Spinal cord (tissue), 10 donors: ENCODE data around the gene RAB3GAP1. TPM values are rescaled to one million over a fixed set of nuclear protein-coding genes. Genes with fewer than 3 reads are reported as not detected.
A peak's percentile ranks its signal among the peaks of the same experiment; 100 is the strongest.

Source experiments
- DNase-seq, 6 donors: peaks; one replicate each; pipeline versions ENCODE4 v3.0.0 to v3.0.0-alpha.2; 2013 to 2015; ENCODE audit warnings: low spot score in 6 of 6, low read depth in 4 of 6
- H3K27ac ChIP-seq: one replicate; pipeline ENCODE4 v1.5.1; 2013; ENCODE audit warnings: low read depth, low read length, control low read depth
- H3K27me3 ChIP-seq: one replicate; pipeline ENCODE4 v1.6.1; 2013; ENCODE audit warnings: low read length; ENCODE audit not compliant: control insufficient read depth, insufficient read depth
- H3K36me3 ChIP-seq: one replicate; pipeline ENCODE4 v1.6.1; 2013; ENCODE audit warnings: low read length; ENCODE audit not compliant: control insufficient read depth, insufficient read depth
- H3K4me1 ChIP-seq: one replicate; pipeline ENCODE4 v1.6.1; 2013; ENCODE audit warnings: low read length; ENCODE audit not compliant: control insufficient read depth, insufficient read depth
- H3K4me3 ChIP-seq: one replicate; pipeline ENCODE4 v1.5.1; 2013; ENCODE audit warnings: low read depth, low read length, control low read depth
- H3K9me3 ChIP-seq: one replicate; pipeline ENCODE4 v1.6.1; 2013; ENCODE audit warnings: low read length; ENCODE audit not compliant: control insufficient read depth, insufficient read depth
- WGBS: methylation state at CpG from one replicate; pipeline ENCODE4 v1.1.5; 2013; ENCODE audit warnings: missing lambda C conversion rate; ENCODE audit not compliant: insufficient coverage; 5-methylcytosine and 5-hydroxymethylcytosine counted together
- polyA plus RNA-seq, 2 donors: library from polyadenylated mRNA; unstranded; fragments of 120-200 nt; gene quantifications; one replicate each; pipeline ENCODE4 v1.2.1, GENCODE V29; 2013; ENCODE audit not compliant: insufficient read length in 2 of 2
- small RNA-seq: library from RNA; depleted of rRNA; stranded (forward); fragments of <200 nt; gene quantifications from one replicate; pipeline ENCODE3, GENCODE V24; 2014; ENCODE audit warnings: low replicate concordance
- total RNA-seq, 2 donors: library from RNA; depleted of rRNA in 1 of 2; stranded (reverse); fragments of 120-200 nt in 1 of 2; fragments of >200 nt in 1 of 2; gene quantifications; one replicate each; pipeline versions ENCODE4 v1.2.3 to v1.2.4, GENCODE V29; 2013 to 2014
- donor health status: healthy.

Gene RAB3GAP1
- total and polyA plus RNA-seq, 4 donors: 42.4 to 89.7 (median 53.1) TPM

- Histone ChIP-seq H3K27ac (no peak overlapping the region), H3K9me3 (no peaks in the 10 kb centered on the region), H3K4me1 (no peaks in the 10 kb centered on the region), H3K4me3 (no peak overlapping the region), H3K36me3 (no peaks in the 10 kb centered on the region), H3K27me3 (no peaks in the 10 kb centered on the region)
- no peak for DNase-seq
- WGBS: no CpG with 5 or more reads among the region's 1 CpG
Observed at GRCh38 chr2:135219226-135219625, 167.1 kb downstream of the RAB3GAP1 start.

Small RNAs within 50 kb of the gene (small RNA-seq; reads per million reads assigned to genes)
- gene SNORA40B: 0.51 reads per million, percentile 56 among the genes with 10 or more reads in this experiment

Other genes with a start within 250 kb of the RAB3GAP1 start
- gene ACMSD, start 213.7 kb upstream of the RAB3GAP1 start, total RNA-seq: not detected
- gene ACMSD, start 213.7 kb upstream of the RAB3GAP1 start, polyA plus RNA-seq: 1 to 10 TPM in 1 of 2 donors, under 1 TPM in 1; 0.40 to 1.1 TPM
- 10 to 100 TPM; 43.5 to 76.0 TPM for gene CCNT2, start 133.5 kb upstream of the RAB3GAP1 start, total RNA-seq
- gene CCNT2, start 133.5 kb upstream of the RAB3GAP1 start, polyA plus RNA-seq: 10 to 100 TPM; 47.0 to 50.6 TPM
- gene MAP3K19, start 4.8 kb upstream of the RAB3GAP1 start, total RNA-seq: 10 to 100 TPM in 1 of 2 donors, 1 to 10 TPM in 1; 6.9 to 16.0 TPM
- 1 to 10 TPM; 6.2 to 8.9 TPM for gene MAP3K19, start 4.8 kb upstream of the RAB3GAP1 start, polyA plus RNA-seq